ENCODE results near the gene KCNC3. TPM values are rescaled to one million over a fixed set of nuclear protein-coding genes. Genes with fewer than 3 reads are reported as not detected.

The KCNC3 gene
- total and polyA plus RNA-seq, 2 of the 4 experiments (the other 2 are of a cell fraction), result 0.07 TPM; not detected in 1

GRCh38 chr19:50378863-50379236, 49.7 kb upstream of the KCNC3 start:
- no peak overlapping the region for H4K91ac ChIP-seq (ENCODE audit: insufficient read depth, low read depth, low read length)
- H3K9me1 ChIP-seq (ENCODE audit: insufficient read depth, low read length), result no peaks in the 10 kb centered on the region
- DNase-seq (no peak), ATAC-seq (ENCODE audit: low read depth) (no peak)
- WGBS, 2 experiments (ENCODE audit: extremely low coverage in 2 of 2, insufficient read length in 1 of 2), result 80% methylated on average over 1 of the region's 10 CpGs; no CpG with 5 or more reads in 1 of the 2 experiments
- no peak overlapping the region for H3K27ac ChIP-seq (ENCODE audit: insufficient read depth, low read length)
- no peaks in the 10 kb centered on the region for H3K9me3 ChIP-seq (ENCODE audit: control insufficient read depth, insufficient read depth, low read length)
- peaks cover 8% of the 10 kb centered on the region for H4K20me1 ChIP-seq (ENCODE audit: insufficient read depth, low read length)
- no peak overlapping the region for H3K23ac ChIP-seq (ENCODE audit: low read depth, low read length)
- H3K14ac ChIP-seq (replicated peaks; ENCODE audit: low read depth, low read length), result no peak overlapping the region
- no peak overlapping the region for H2BK20ac ChIP-seq (ENCODE audit: low read depth, low read length)
- dilution Hi-C loops (cut with HindIII; ENCODE audit: low sequenced_read_pairs, unreplicated experiment), result no loop called here
- in situ Hi-C loops (cut with MboI; ENCODE audit: low sequenced_read_pairs), result loop anchor here (5.0 kb wide), 1 partner anchor 343 kb away; the partner anchor contains the start of gene CLEC11A
- no peak overlapping the region for H4K5ac ChIP-seq (ENCODE audit: low read depth, low read length)
- ChIA-PET POLR2A (ENCODE audit: unreplicated experiment) (no interaction called here), CTCF (no interaction called here)
- peaks cover 42% of the 10 kb centered on the region for H3K36me3 ChIP-seq (ENCODE audit: control insufficient read depth, insufficient read depth, low read length)
- H3K4me2 ChIP-seq (ENCODE audit: low read depth, low read length), result no peak overlapping the region
- no peak for TF ChIP-seq ELK1 (IDR thresholded peaks at IDR 0.05; ENCODE audit: borderline replicate concordance, low read depth, low read length)
- TF ChIP-seq FOS (IDR thresholded peaks at IDR 0.05; ENCODE audit: low read depth, low read length), result no peak
- no peak for TF ChIP-seq RAD21 (IDR thresholded peaks at IDR 0.05; ENCODE audit: low read length)
- TF ChIP-seq CTCF (conservative IDR thresholded peaks at IDR 0.05; ENCODE audit: low read depth, low read length), result no peak
- TF ChIP-seq USF2 (IDR thresholded peaks at IDR 0.05; ENCODE audit: low read depth, low read length), result no peak
- no peak for TF ChIP-seq BHLHE40 (IDR thresholded peaks at IDR 0.05; ENCODE audit: low read depth, low read length)
- TF ChIP-seq MXI1 (IDR thresholded peaks at IDR 0.05; ENCODE audit: borderline replicate concordance, low read depth, low read length), result no peak
- TF ChIP-seq RFX5 (IDR thresholded peaks at IDR 0.05; ENCODE audit: low read depth, low read length), result no peak
- TF ChIP-seq CEBPB (IDR thresholded peaks at IDR 0.05; ENCODE audit: low read depth, low read length), result no peak
- TF ChIP-seq RCOR1 (IDR thresholded peaks at IDR 0.05; ENCODE audit: insufficient replicate concordance, low read length), result no peak
- TF ChIP-seq CHD1 (IDR thresholded peaks at IDR 0.05; ENCODE audit: low read depth, low read length), result no peak
- TF ChIP-seq NFE2L2 (IDR thresholded peaks at IDR 0.05; ENCODE audit: low read depth, low read length), result no peak
- TF ChIP-seq POLR2A (IDR thresholded peaks at IDR 0.05; ENCODE audit: low read depth, low read length), result no peak
- no peak for TF ChIP-seq SMC3 (IDR thresholded peaks at IDR 0.05; ENCODE audit: low read depth, low read length)
- TF ChIP-seq MAZ (IDR thresholded peaks at IDR 0.05; ENCODE audit: borderline replicate concordance, low read depth, low read length), result no peak
- TF ChIP-seq MAFK (IDR thresholded peaks at IDR 0.05; ENCODE audit: low read depth, low read length), result no peak
- no peak overlapping the region for H2BK120ac ChIP-seq (ENCODE audit: low read depth, low read length)
- H2AK5ac ChIP-seq (ENCODE audit: low read depth, low read length), result no peak overlapping the region
- intact Hi-C loops (cut with micrococcal nuclease), result loop anchor here (5.0 kb wide), 1 partner anchor 423 kb away; no protein-coding TSS in a partner anchor
- H3K4ac ChIP-seq (ENCODE audit: low read depth, low read length), result no peak overlapping the region
- H2AFZ ChIP-seq (replicated peaks; ENCODE audit: low read length, poor library complexity), result no peak overlapping the region
- H3K79me1 ChIP-seq (ENCODE audit: low read depth in 1 of 2, low read length in 2 of 2), result peaks cover 0 to 30% of the 10 kb centered on the region in 2 experiments
- H2BK15ac ChIP-seq (ENCODE audit: low read depth, low read length), result no peak overlapping the region
- H3K56ac ChIP-seq (ENCODE audit: extremely low read depth, insufficient read depth, low read length), result no peak overlapping the region
- H2BK5ac ChIP-seq (ENCODE audit: low read depth, low read length, poor library complexity, severe bottlenecking), result no peak overlapping the region
- no peaks in the 10 kb centered on the region for H3K27me3 ChIP-seq (ENCODE audit: control insufficient read depth, insufficient read depth, low read length)
- H2AK9ac ChIP-seq (replicated peaks; ENCODE audit: low read depth, low read length, poor library complexity), result no peak overlapping the region
- H4K8ac ChIP-seq (ENCODE audit: low read depth in 2 of 2, low read length in 2 of 2), result no peak overlapping the region
- no peak overlapping the region for H3K4me3 ChIP-seq (ENCODE audit: insufficient read depth, low read depth, low read length)
- no peak overlapping the region for H3K9ac ChIP-seq (ENCODE audit: low read depth, low read length)
- no peaks in the 10 kb centered on the region for H3K4me1 ChIP-seq (ENCODE audit: control insufficient read depth, insufficient read depth, low read length)
- no peak overlapping the region for H3K18ac ChIP-seq (ENCODE audit: low read depth, low read length)
- BruUV-seq (replicated peaks), result no TSS peak

Data from IMR-90 (cell line).